C4-2B (cell line): ENCODE results near the gene LUC7L3.

Source experiments
- CTCF ChIP-seq: fragments of 450-650 bp; conservative IDR thresholded peaks from 2 replicates; pipeline ENCODE4 v1.5.1; 2017; ENCODE audit warnings: mild to moderate bottlenecking
- ZFX ChIP-seq: fragments of 450-650 bp; IDR thresholded peaks from 2 replicates; pipeline ENCODE4 v1.6.1; 2017

DNA sequence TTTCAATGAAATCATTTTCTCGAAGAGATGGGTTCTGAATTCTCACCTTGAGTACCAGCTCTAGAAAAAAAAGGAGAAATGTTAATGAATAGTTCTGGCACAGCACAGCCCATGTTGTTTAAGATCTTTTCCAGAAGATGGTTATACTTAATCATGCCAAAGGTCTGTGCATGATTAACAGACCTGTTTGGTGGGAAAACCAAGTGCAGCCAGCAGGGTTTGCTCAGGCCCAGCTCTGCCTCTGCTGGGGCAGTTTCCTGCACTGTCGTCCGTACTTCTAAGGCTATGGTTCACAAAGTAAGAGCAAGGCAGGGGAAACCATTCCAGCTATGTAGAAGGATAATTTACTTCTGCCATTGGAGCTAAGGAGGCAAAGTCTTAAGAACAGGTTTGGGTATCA lies 22.3 kb upstream of the LUC7L3 start:
- TF ChIP-seq CTCF (no peak), ZFX (no peak)
